Mesothelial cell of epicardium (in vitro differentiated cells): Measurements from ENCODE around the gene EOMES. TPM values are rescaled to one million over a fixed set of nuclear protein-coding genes. Genes with fewer than 3 reads are reported as not detected.
A peak's percentile ranks its signal among the peaks of the same experiment; 100 is the strongest.
"Not testable (repeated sequence)": the region's sequence is repeated elsewhere in the genome, so short reads cannot be mapped to it uniquely, and the experiment has no call there.

ENCODE experiments used
- DNase-seq, 2 experiments: peaks; one replicate each; pipeline ENCODE4 v3.0.0; 2021; ENCODE audit warnings: low spot score in 2 of 2; ENCODE audit not compliant: unreplicated experiment in 2 of 2
- H3K27ac Mint-ChIP-seq: 2 replicates; pipeline ENCODE4 v1.8.0; 2021; ENCODE audit warnings: mixed read lengths
- H3K27me3 Mint-ChIP-seq: 2 replicates; pipeline ENCODE4 v1.8.0; 2021; ENCODE audit warnings: low read depth, mixed read lengths
- H3K36me3 Mint-ChIP-seq: 2 replicates; pipeline ENCODE4 v1.8.0; 2021; ENCODE audit warnings: mixed read lengths
- H3K4me1 Mint-ChIP-seq: 2 replicates; pipeline ENCODE4 v1.8.0; 2021; ENCODE audit warnings: mixed read lengths
- H3K4me3 Mint-ChIP-seq: 2 replicates; pipeline ENCODE4 v1.8.0; 2021; ENCODE audit warnings: mild to moderate bottlenecking, moderate library complexity, mixed read lengths
- H3K9me3 Mint-ChIP-seq: 2 replicates; pipeline ENCODE4 v1.8.0; 2021; ENCODE audit warnings: mixed read lengths
- CTCF ChIP-seq: fragments of 200-600 bp; sonication (generic); IDR thresholded peaks from one replicate; pipeline ENCODE4 v1.5.0; 2021; ENCODE audit warnings: antibody characterized with exemption; ENCODE audit not compliant: unreplicated experiment
- total RNA-seq: library from RNA; stranded (reverse); gene quantifications from 3 replicates; pipeline ENCODE4 v1.2.1, GENCODE V29; 2021

The EOMES gene
- total RNA-seq = not detected in 3 replicates

- no peak for TF ChIP-seq CTCF
- peaks cover 93% of the 10 kb centered on the region for H3K27me3 Mint-ChIP-seq
- H3K36me3 Mint-ChIP-seq = no peaks in the 10 kb centered on the region
- peaks cover 22% of the 10 kb centered on the region for H3K4me1 Mint-ChIP-seq
- H3K9me3 Mint-ChIP-seq = no peaks in the 10 kb centered on the region
- peak within 1 kb of the TSS; percentile 62 for H3K4me3 Mint-ChIP-seq
- H3K27ac Mint-ChIP-seq = no peak within 1 kb of the TSS
- peak in 1 of 2 experiments; percentile 60 for DNase-seq
Observed at GRCh38 chr3:27721717-27722564, at the start of gene EOMES. Gene EOMES, minus strand, starts transcription at chr3:27722323. Its CDS starts 29 bp downstream, at chr3:27722294.

GRCh38 chr3:27770384-27770783, 48.3 kb upstream of the EOMES start:
- DNase-seq, H3K9me3 Mint-ChIP-seq, H3K27ac Mint-ChIP-seq, H3K4me3 Mint-ChIP-seq, H3K27me3 Mint-ChIP-seq, H3K36me3 Mint-ChIP-seq: not testable (repeated sequence)
- peaks cover 25% of the 10 kb centered on the region for H3K4me1 Mint-ChIP-seq

GRCh38 chr3:27767000-27767399, 44.9 kb upstream of the EOMES start:
- H3K4me1 Mint-ChIP-seq = peaks cover 25% of the 10 kb centered on the region
- no peaks in the 10 kb centered on the region for H3K36me3 Mint-ChIP-seq
- DNase-seq = no peak
- H3K4me3 Mint-ChIP-seq = no peak overlapping the region
- H3K9me3 Mint-ChIP-seq = no peaks in the 10 kb centered on the region
- H3K27me3 Mint-ChIP-seq = no peaks in the 10 kb centered on the region
- no peak for TF ChIP-seq CTCF
- H3K27ac Mint-ChIP-seq = peak overlapping the region; percentile 13

- DNase-seq = no peak
- Mint-ChIP-seq H3K9me3 (no peaks in the 10 kb centered on the region), H3K27me3 (peaks cover 12% of the 10 kb centered on the region), H3K27ac (no peak overlapping the region), H3K36me3 (no peaks in the 10 kb centered on the region), H3K4me1 (no peaks in the 10 kb centered on the region), H3K4me3 (no peak overlapping the region)
- TF ChIP-seq CTCF = no peak
Observed at GRCh38 chr3:27758083-27758482, 36.0 kb upstream of the EOMES start.

- H3K4me1 Mint-ChIP-seq = no peaks in the 10 kb centered on the region
Observed at GRCh38 chr3:27756877-27757276, 34.8 kb upstream of the EOMES start.

More at GRCh38 chr3:27756877-27757276, 34.8 kb upstream of the EOMES start:
- TF ChIP-seq CTCF = no peak
- peaks cover under 1% of the 10 kb centered on the region for H3K9me3 Mint-ChIP-seq
- DNase-seq = no peak
- H3K36me3 Mint-ChIP-seq = no peaks in the 10 kb centered on the region
- H3K27ac Mint-ChIP-seq = no peak overlapping the region
- H3K27me3 Mint-ChIP-seq = peaks cover 12% of the 10 kb centered on the region
- H3K4me3 Mint-ChIP-seq = no peak overlapping the region
